OCI-LY3 (cell line): ENCODE measurements around the gene WWC1.
"Not testable (repeated sequence)": the region's sequence is repeated elsewhere in the genome, so short reads cannot be mapped to it uniquely, and the experiment has no call there.

ENCODE experiments used
- H2AFZ ChIP-seq: fragments of 200-600, 300-600 bp; shearing (Covaris generic); 2 replicates; pipeline ENCODE4 v1.6.0; 2014; ENCODE audit warnings: antibody characterized with exemption, low read depth, low read length
- H3K27ac ChIP-seq: fragments of 200-600, 300-600 bp; sonication (generic); 2 replicates; pipeline ENCODE4 v1.5.1; 2014; ENCODE audit warnings: mild to moderate bottlenecking, low read length, moderate library complexity, mixed read lengths
- H3K27me3 ChIP-seq: fragments of 200-600, 300-600 bp; sonication (generic); 2 replicates; pipeline ENCODE4 v1.6.1; 2014; ENCODE audit warnings: low read depth, low read length, mixed read lengths
- H3K36me3 ChIP-seq: fragments of 200-600, 300-600 bp; sonication (generic); replicated peaks from 2 replicates; pipeline ENCODE3; 2014; ENCODE audit warnings: low read depth, low read length, mixed read lengths
- H3K4me1 ChIP-seq: fragments of 300-600, 200-600 bp; sonication (generic); 2 replicates; pipeline ENCODE4 v1.6.1; 2014; ENCODE audit warnings: low read length, mixed read lengths
- H3K4me2 ChIP-seq: fragments of 200-600, 300-600 bp; sonication (generic); 2 replicates; pipeline ENCODE4 v1.6.1; 2014; ENCODE audit warnings: low read length, mixed read lengths
- H3K4me3 ChIP-seq: fragments of 300-600, 200-600 bp; sonication (generic); 2 replicates; pipeline ENCODE4 v1.5.1; 2014; ENCODE audit warnings: antibody characterized with exemption, mild to moderate bottlenecking, low read length, moderate library complexity
- H3K79me2 ChIP-seq: fragments of 300-600, 200-600 bp; shearing (Covaris generic); 2 replicates; pipeline ENCODE4 v1.6.1; 2014; ENCODE audit warnings: mild to moderate bottlenecking, low read length, mixed read lengths
- H3K9ac ChIP-seq: fragments of 300-600, 200-600 bp; shearing (Covaris generic); 2 replicates; pipeline ENCODE4 v1.6.0; 2014; ENCODE audit warnings: mild to moderate bottlenecking, low read length, moderate library complexity
- H3K9me3 ChIP-seq: fragments of 200-600, 300-600 bp; shearing (Covaris generic); 2 replicates; pipeline ENCODE4 v1.6.1; 2014; ENCODE audit warnings: low read length, mixed read lengths; ENCODE audit not compliant: insufficient read depth
- H4K20me1 ChIP-seq: fragments of 200-600, 300-600 bp; sonication (generic); 2 replicates; pipeline ENCODE4 v1.6.1; 2016; ENCODE audit warnings: low read length, mixed read lengths; ENCODE audit not compliant: insufficient read depth
- CTCF ChIP-seq: fragments of 200-600, 300-600 bp; sonication (generic); IDR thresholded peaks from 2 replicates; pipeline ENCODE4 v1.5.1; 2014; ENCODE audit warnings: antibody characterized with exemption, low read length, low read depth
- EZH2phosphoT487 ChIP-seq: fragments of 200-600 bp; shearing (Covaris generic); IDR thresholded peaks from 2 replicates; pipeline ENCODE4 v1.6.1; 2018; ENCODE audit warnings: antibody characterized with exemption, mixed run types, low read depth

Gene WWC1

DNA sequence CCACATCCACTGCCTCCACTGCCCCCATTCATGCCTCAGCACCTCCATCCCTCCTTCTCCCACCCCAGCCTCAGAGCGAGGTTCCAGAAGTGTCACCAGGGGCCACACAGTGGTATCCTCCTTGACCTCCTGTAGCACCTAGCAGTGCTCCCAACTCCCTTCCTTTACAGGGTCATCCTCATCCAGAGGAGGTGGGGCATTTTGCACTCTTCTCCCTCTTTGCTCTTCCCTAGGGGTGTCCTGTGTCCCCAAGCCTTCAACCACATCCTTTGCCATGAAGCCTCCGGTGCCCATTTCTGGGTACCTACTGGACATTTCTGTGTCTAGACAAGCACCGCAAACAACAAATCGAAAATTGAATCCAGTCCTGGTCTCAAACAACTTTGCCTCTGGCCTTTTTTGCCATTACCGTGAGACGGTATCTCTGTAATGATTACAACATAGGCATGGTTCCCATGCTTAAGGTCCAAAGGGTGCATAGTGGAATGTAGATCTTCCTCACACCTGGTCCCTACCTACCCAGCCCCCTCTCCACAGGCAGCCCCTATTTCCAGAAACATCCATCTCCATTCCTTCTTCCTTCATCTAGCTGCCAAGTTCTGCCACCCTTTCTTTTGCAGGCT, 17.6 kb downstream of the WWC1 start:
- H3K36me3 ChIP-seq, result no peaks in the 10 kb centered on the region
- no peaks in the 10 kb centered on the region for H3K9me3 ChIP-seq
- peaks cover 10% of the 10 kb centered on the region; the same call in 1 of the 2 replicates for H4K20me1 ChIP-seq
- no peak for TF ChIP-seq EZH2phosphoT487
- TF ChIP-seq CTCF, result no peak
- H3K4me1 ChIP-seq, result no peaks in the 10 kb centered on the region
- no peaks in the 10 kb centered on the region for H3K27me3 ChIP-seq
- no peak overlapping the region for H3K4me3 ChIP-seq
- H3K79me2 ChIP-seq, result no peaks in the 10 kb centered on the region
- no peak overlapping the region for H3K9ac ChIP-seq
- H3K4me2 ChIP-seq, result no peak overlapping the region
- H2AFZ ChIP-seq, result no peak overlapping the region
- H3K27ac ChIP-seq, result no peak overlapping the region

GRCh38 chr5:168310541-168310940, 19.1 kb downstream of the WWC1 start:
- H3K27me3 ChIP-seq, H2AFZ ChIP-seq, H3K36me3 ChIP-seq, H3K79me2 ChIP-seq, H3K9ac ChIP-seq, H3K4me1 ChIP-seq, H4K20me1 ChIP-seq, H3K4me3 ChIP-seq, H3K4me2 ChIP-seq, H3K9me3 ChIP-seq, H3K27ac ChIP-seq: not testable (repeated sequence)

GRCh38 chr5:168311061-168311566, 19.7 kb downstream of the WWC1 start:
- Histone ChIP-seq H3K79me2 (no peaks in the 10 kb centered on the region), H3K36me3 (no peaks in the 10 kb centered on the region), H2AFZ (no peak overlapping the region), H3K27ac (no peak overlapping the region), H3K9me3 (no peaks in the 10 kb centered on the region), H3K4me3 (no peak overlapping the region), H3K9ac (no peak overlapping the region), H3K4me1 (no peaks in the 10 kb centered on the region), H4K20me1 (peaks cover 10% of the 10 kb centered on the region; the same call in 1 of the 2 replicates), H3K27me3 (no peaks in the 10 kb centered on the region), H3K4me2 (no peak overlapping the region)
- no peak; the same call in 1 of the 2 replicates for TF ChIP-seq CTCF
- no peak for TF ChIP-seq EZH2phosphoT487

- H3K27me3 ChIP-seq, result no peaks in the 10 kb centered on the region
- H4K20me1 ChIP-seq, result peaks cover 10% of the 10 kb centered on the region; the same call in 1 of the 2 replicates
- no peaks in the 10 kb centered on the region for H3K4me1 ChIP-seq
- 0 out of 2 replicates have a peak, but pooled peaks cover 4% of the 10 kb centered on the region for H3K79me2 ChIP-seq
- H3K9me3 ChIP-seq, result no peaks in the 10 kb centered on the region
- no peaks in the 10 kb centered on the region for H3K36me3 ChIP-seq
- no peak overlapping the region for H3K4me3 ChIP-seq
- H3K4me2 ChIP-seq, result no peak overlapping the region
- H3K27ac ChIP-seq, result no peak overlapping the region
- no peak for TF ChIP-seq EZH2phosphoT487
- TF ChIP-seq CTCF, result no peak
- H3K9ac ChIP-seq, result no peak overlapping the region
- no peak overlapping the region for H2AFZ ChIP-seq
Measured at GRCh38 chr5:168312606-168313295, 21.3 kb downstream of the WWC1 start.
